Muscle of back (tissue), 13 donors: Measurements from ENCODE around the gene MTHFR. TPM values are rescaled to one million over a fixed set of nuclear protein-coding genes. Genes with fewer than 3 reads are reported as not detected.

Source experiments
- DNase-seq, 3 donors: peaks; one replicate each; pipeline versions ENCODE4 v3.0.0 to v3.0.0-alpha.2; 2013
- long read RNA-seq, 9 donors: transcript quantifications; one replicate each; lab custom pipeline, GENCODE V29; 2026
- polyA plus RNA-seq, 10 donors: library from polyadenylated mRNA; unstranded; fragments of 120-200 nt; gene quantifications; one replicate each; pipeline ENCODE4 v1.2.1, GENCODE V29; 2013; ENCODE audit not compliant: insufficient read length in 10 of 10

The MTHFR gene
- 10 to 100 TPM; 22.4 to 45.2 (median 35.8) TPM for polyA plus RNA-seq
- long read RNA-seq, donor 1, partial matches to known transcripts = 0 of 2 reads
- long read RNA-seq, donor 1, other reads (novel, unspliced or antisense) = 0 of 2 reads
- long read RNA-seq, donor 2, full-length matches to known transcripts = 4 of 4 reads
- long read RNA-seq, donor 2, partial matches to known transcripts = 0 of 4 reads
- long read RNA-seq, donor 2, other reads (novel, unspliced or antisense) = 0 of 4 reads
- long read RNA-seq, donor 3 = 0 reads
- long read RNA-seq, donor 4 = 0 reads
- long read RNA-seq, donor 5, full-length matches to known transcripts = 2 of 7 reads
- long read RNA-seq, donor 5, partial matches to known transcripts = 0 of 7 reads
- long read RNA-seq, donor 5, other reads (novel, unspliced or antisense) = 5 of 7 reads
- long read RNA-seq, donor 6, full-length matches to known transcripts = 3 of 42 reads
- long read RNA-seq, donor 6, partial matches to known transcripts = 15 of 42 reads
- long read RNA-seq, donor 6, other reads (novel, unspliced or antisense) = 24 of 42 reads
- long read RNA-seq, donor 7, full-length matches to known transcripts = 3 of 22 reads
- long read RNA-seq, donor 7, partial matches to known transcripts = 0 of 22 reads
- long read RNA-seq, donor 7, other reads (novel, unspliced or antisense) = 19 of 22 reads
- long read RNA-seq, donor 8, full-length matches to known transcripts = 1 of 1 reads
- long read RNA-seq, donor 8, partial matches to known transcripts = 0 of 1 reads
- long read RNA-seq, donor 8, other reads (novel, unspliced or antisense) = 0 of 1 reads
- long read RNA-seq, donor 9 = 0 reads

DNA sequence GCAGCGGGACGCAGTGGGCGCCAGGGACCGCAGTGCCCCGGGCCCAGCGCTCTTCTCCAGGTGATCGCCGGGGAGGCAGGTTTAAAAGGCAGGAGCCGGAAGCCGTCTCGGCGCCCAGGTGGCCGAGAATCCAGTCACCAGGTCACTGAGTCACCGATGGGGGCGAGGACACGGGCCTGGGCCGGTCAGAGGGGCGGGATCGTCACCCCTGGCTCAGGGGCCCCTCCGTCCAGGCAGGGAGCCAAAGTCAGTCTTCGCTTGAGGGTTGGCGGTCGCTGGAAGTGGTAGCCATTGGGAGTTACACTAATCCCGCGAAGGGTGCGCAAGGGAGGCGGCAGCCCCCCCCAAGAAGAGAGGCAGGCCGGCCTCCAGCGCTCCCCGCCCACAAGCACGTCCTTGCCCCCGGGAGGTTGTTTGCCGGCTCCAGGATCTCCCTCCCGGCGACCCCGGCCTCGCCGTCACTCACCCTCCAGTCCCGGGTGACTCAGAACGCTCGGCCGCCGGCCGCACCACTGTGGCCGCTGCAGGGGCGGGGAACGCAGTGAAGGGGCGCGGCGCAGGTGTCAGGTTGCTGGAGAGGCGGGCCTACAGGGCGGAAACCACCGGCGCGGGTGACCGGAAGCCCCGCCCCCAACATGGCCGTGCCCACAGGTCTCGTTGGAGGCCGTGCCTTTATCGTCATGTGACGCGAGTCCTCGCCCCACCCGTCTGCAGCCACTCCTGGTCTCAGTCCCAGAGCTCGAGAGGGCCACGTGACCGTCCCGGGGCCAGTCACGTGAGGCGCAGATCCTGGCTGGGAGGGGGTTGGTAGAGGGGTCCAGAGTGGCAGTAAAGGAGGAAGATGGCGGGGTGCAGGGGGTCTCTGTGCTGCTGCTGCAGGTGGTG, at the start of gene MTHFR, which contains the start of gene CLCN6:
Gene MTHFR (minus strand): TSS at position 543 of the 885 bp plus-strand sequence. CDS start 2,848 bp downstream, outside the sequence.
Gene CLCN6 (plus strand): TSS at position 770 of the 885 bp plus-strand sequence. CDS start 72 bp downstream, at position 842.
- DNase-seq = peak; percentile 99

- no peak for DNase-seq
Observed at GRCh38 chr1:11855430-11855829, 49.7 kb upstream of the MTHFR start.

- DNase-seq = no peak
Observed at GRCh38 chr1:11854519-11854918, 48.8 kb upstream of the MTHFR start.

DNA sequence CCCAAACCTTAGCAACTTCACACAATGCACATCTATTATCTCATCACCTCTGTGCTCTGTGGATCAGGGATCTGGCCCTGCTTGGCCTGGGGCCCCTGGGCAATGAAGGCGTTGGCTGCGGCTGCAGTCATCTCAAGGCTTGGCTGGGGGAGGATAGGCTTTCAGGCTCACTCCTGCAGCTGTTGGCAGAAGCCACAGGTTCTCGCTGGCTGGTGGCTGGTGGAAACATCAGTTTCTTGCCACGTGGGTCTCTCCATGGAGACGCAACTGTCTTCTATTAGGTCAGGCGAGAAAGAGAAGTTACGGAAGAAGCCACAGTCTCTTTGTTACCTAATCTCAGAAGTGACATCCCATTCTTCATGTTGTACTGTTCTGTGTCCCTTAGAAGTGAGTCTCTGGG, 45.4 kb upstream of the MTHFR start:
- DNase-seq = no peak

DNA sequence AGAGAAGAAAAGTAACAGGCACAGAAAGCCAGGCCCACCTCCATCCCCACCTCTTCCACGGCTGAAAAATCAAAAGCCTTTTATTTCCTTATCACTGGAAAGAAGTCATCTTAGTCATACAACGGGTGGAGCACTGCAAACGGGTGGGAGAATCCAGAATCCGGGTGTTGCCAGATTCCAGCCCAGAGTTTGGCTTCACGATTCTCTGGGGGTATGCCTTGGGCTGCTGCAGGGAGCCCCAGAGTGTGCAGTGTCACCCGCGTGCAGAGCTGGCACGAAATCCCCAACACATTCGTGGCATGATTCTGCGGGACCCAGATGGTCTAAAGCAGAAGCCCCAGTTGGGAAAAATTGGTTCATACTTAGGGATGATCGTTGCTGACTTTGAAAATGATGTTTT, 44.4 kb upstream of the MTHFR start:
- no peak for DNase-seq

GRCh38 chr1:11848373-11848700, 42.6 kb upstream of the MTHFR start:
- peak in 1 of 3 donors; percentile 51 for DNase-seq

GRCh38 chr1:11847667-11848372, 42.1 kb upstream of the MTHFR start, which contains the start of gene NPPA:
Gene NPPA (minus strand): TSS chr1:11847783. CDS start chr1:11847684, 99 bp downstream.
- DNase-seq = peak in 2 of 3 donors; percentile 31 to 63

- DNase-seq = peak in 2 of 3 donors; percentile 25 to 54
Observed at GRCh38 chr1:11845641-11846335, 40.0 kb upstream of the MTHFR start.

- peak; percentile 22 to 67 (median 36) for DNase-seq
Observed at GRCh38 chr1:11842154-11843041, 36.6 kb upstream of the MTHFR start.

DNA sequence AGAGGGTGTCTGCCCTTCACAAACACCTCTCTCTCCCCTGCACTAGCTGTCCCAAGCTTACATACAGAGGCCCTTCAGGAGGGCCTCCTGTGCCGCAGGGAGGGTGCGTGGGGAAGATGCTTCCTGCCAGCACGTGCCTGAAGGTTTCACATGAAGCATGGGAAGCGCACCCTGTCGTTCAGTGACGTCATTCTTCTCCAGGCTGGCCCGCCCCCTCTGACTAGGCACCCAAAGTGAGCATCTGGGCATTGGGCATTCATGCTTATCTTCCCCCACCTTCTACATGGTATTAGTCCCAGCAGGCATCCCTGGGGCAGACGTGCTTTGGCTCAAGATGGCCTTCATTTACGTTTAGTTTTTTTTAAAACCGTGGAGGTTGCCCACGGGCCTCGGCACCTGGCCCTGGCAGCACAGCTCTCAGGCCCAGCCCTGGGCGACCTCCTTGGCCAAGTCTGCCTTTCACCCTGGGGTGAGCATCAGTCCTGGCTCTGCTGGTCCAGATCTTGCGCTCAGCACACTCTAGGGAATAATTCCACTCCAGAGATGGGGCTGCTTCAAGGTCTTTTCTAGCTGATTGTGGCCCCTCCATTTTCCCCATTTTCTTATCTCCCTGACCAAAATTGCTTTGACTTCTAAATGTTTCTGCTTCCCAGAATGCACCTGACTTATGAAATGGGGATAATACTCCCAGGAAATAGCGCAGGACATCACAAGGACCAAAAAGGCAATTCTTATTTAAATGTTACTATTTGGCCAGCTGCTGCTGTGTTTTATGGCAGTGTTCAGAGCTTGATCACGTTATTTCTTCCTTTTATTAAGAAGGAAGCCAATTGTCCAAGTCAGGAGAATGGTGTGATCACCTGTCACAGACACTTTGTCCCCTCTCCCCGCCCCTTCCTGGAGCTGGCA, 35.7 kb upstream of the MTHFR start:
- no peak for DNase-seq

DNA sequence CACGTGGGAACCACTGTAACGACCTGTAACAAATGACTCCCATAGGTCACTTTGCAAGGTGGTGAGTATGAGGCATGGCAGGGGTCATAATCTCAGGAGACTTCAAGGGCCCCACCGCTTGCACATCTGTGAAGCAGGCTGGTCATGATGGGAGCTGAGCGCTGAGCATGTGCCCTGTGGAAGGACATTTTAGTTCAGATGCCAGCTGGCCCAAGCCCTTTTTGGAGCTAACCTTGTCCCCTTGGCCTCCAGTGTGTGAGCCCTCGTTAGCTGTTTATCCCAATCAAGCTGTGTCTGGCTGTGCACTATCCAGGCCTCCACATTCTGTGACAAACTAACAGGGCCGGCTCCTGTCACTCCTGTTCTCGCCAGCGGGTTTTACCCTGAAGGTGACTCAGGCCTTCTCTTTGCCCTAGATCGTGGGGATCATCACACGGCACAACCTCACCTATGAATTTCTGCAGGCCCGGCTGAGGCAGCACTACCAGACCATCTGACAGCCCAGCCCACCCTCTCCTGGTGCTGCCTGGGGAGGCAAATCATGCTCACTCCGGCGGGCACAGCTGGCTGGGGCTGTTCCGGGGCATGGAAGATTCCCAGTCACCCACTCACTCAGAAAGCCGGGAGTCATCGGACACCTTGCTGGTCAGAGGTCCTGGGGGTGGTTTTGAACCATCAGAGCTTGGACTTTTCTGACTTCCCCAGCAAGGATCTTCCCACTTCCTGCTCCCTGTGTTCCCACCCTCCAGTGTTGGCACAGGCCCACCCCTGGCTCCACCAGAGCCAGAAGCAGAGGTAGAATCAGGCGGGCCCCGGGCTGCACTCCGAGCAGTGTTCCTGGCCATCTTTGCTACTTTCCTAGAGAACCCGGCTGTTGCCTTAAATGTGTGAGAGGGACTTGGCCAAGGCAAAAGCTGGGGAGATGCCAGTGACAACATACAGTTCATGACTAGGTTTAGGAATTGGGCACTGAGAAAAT, 34.3 kb upstream of the MTHFR start:
- no peak for DNase-seq

DNA sequence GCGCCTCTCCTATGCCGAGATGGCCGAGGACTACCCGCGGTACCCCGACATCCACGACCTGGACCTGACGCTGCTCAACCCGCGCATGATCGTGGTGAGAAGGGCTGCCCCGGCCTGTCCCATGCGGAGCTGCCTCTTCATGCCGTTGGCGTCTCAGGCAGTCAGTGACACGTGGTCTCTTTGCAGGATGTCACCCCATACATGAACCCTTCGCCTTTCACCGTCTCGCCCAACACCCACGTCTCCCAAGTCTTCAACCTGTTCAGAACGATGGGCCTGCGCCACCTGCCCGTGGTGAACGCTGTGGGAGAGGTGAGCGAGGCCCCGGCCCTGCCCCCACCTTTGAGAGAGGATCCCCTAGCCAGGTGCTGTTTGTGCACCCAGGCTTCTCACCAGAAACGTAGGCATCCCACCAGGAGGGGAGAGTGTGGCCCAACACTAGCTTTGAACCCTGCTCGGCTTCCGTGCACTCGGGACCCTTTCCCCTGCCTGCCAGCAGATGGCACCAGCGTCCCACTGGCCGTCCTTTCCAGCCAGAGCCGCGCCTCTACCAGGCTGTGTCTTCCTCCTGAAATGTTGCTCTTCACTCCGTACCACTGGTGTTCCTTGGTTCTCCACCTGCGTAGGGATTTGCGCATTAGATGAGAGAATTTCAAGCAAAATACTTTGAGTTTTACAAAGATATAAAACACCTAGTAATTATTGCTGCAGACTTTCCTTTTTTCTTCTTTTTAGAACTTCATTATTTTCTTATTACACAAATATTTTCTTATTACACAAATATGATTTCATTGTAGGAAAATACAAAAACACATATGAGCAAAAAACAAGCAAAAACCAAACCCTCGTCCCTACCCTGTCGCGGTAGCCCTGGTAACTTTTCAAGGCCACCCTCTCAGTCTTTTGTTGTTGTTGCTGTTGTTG, 32.8 kb upstream of the MTHFR start:
- peak; percentile 42 to 79 (median 70) for DNase-seq

GRCh38 chr1:11837767-11838348, 32.1 kb upstream of the MTHFR start:
- no peak for DNase-seq

GRCh38 chr1:11836955-11837766, 31.4 kb upstream of the MTHFR start:
- no peak for DNase-seq
